Measurements from ENCODE around the gene MPC1. TPM values are rescaled to one million over a fixed set of nuclear protein-coding genes. Genes with fewer than 3 reads are reported as not detected.

Gene MPC1
- total RNA-seq, 3 donors from 2014 or later: 37.4 to 66.9 (median 65.7) TPM

- no peaks in the 10 kb centered on the region for H3K36me3 ChIP-seq
- intact Hi-C loops (cut with DNase I; ENCODE audit: low total_unique reads): loop anchor here (10.0 kb wide), 1 partner anchor 742 kb away; no protein-coding TSS in a partner anchor
Measured at GRCh38 chr6:166417285-166417691, 34.5 kb upstream of the MPC1 start.

GRCh38 chr6:166415833-166416347, 33.1 kb upstream of the MPC1 start:
- no peak for DNase-seq (ENCODE audit: low spot score in 2 of 2)
- no peaks in the 10 kb centered on the region for H3K36me3 ChIP-seq
- no peak overlapping the region for H3K4me3 ChIP-seq
- H3K27me3 ChIP-seq: no peaks in the 10 kb centered on the region
- H3K27ac ChIP-seq: no peak overlapping the region
- intact Hi-C loops (cut with DNase I; ENCODE audit: low total_unique reads): loop anchor here (10.0 kb wide), 1 partner anchor 741 kb away; no protein-coding TSS in a partner anchor
- H3K4me1 ChIP-seq: no peaks in the 10 kb centered on the region
- H3K9me3 ChIP-seq: no peaks in the 10 kb centered on the region
- no peak for TF ChIP-seq POLR2AphosphoS5 (IDR thresholded peaks at IDR 0.05)
- TF ChIP-seq CTCF (IDR thresholded peaks at IDR 0.05): no peak
- TF ChIP-seq POLR2A (IDR thresholded peaks at IDR 0.05): no peak

More at GRCh38 chr6:166417285-166417691, 34.5 kb upstream of the MPC1 start:
- Histone ChIP-seq H3K4me3 (no peak overlapping the region), H3K27ac (no peak overlapping the region), H3K4me1 (no peaks in the 10 kb centered on the region), H3K27me3 (no peaks in the 10 kb centered on the region), H3K9me3 (no peaks in the 10 kb centered on the region)
- no peak for TF ChIP-seq CTCF (IDR thresholded peaks at IDR 0.05)
- TF ChIP-seq POLR2AphosphoS5 (IDR thresholded peaks at IDR 0.05): no peak
- no peak for TF ChIP-seq POLR2A (IDR thresholded peaks at IDR 0.05)
- no peak for DNase-seq (ENCODE audit: low spot score in 2 of 2)

DNA sequence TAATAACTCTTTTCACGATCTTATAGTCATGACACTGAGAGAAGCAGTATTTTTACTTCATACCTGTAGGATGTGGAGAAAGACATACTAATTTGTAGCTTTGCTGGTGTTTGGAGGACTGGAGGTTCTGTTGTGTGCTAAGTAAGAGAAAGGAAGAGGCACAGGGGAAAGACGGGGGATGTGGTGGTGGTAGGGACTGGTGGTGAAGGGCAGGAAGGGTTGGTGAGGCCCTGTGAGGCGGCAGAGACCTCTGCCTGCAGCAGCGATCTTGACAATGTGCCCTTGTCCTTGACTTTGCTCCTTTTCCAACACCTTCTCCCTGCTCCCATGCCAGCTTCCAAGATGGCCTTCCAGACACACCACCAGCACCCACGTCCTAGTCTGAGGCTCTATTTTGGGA, 32.6 kb upstream of the MPC1 start:
- no peaks in the 10 kb centered on the region for H3K27me3 ChIP-seq
- intact Hi-C loops (cut with DNase I; ENCODE audit: low total_unique reads): loop anchor here (10.0 kb wide), 1 partner anchor 741 kb away; no protein-coding TSS in a partner anchor
- no peak overlapping the region for H3K27ac ChIP-seq
- no peaks in the 10 kb centered on the region for H3K4me1 ChIP-seq
- H3K36me3 ChIP-seq: no peaks in the 10 kb centered on the region
- TF ChIP-seq POLR2A (IDR thresholded peaks at IDR 0.05): no peak
- H3K4me3 ChIP-seq: no peak overlapping the region
- H3K9me3 ChIP-seq: no peaks in the 10 kb centered on the region
- no peak for DNase-seq (ENCODE audit: low spot score in 2 of 2)

- Histone ChIP-seq H3K27ac (no peak overlapping the region), H3K4me1 (no peaks in the 10 kb centered on the region), H3K9me3 (no peaks in the 10 kb centered on the region), H3K27me3 (no peaks in the 10 kb centered on the region), H3K4me3 (no peak overlapping the region), H3K36me3 (no peaks in the 10 kb centered on the region)
- intact Hi-C loops (cut with DNase I; ENCODE audit: low total_unique reads): loop anchor here (10.0 kb wide), 1 partner anchor 739 kb away; no protein-coding TSS in a partner anchor
- DNase-seq (ENCODE audit: low spot score in 2 of 2): no peak
- TF ChIP-seq POLR2A (IDR thresholded peaks at IDR 0.05): no peak
- no peak for TF ChIP-seq POLR2AphosphoS5 (IDR thresholded peaks at IDR 0.05)
- no peak for TF ChIP-seq CTCF (IDR thresholded peaks at IDR 0.05)
Measured at GRCh38 chr6:166413491-166413951, 30.8 kb upstream of the MPC1 start.

DNA sequence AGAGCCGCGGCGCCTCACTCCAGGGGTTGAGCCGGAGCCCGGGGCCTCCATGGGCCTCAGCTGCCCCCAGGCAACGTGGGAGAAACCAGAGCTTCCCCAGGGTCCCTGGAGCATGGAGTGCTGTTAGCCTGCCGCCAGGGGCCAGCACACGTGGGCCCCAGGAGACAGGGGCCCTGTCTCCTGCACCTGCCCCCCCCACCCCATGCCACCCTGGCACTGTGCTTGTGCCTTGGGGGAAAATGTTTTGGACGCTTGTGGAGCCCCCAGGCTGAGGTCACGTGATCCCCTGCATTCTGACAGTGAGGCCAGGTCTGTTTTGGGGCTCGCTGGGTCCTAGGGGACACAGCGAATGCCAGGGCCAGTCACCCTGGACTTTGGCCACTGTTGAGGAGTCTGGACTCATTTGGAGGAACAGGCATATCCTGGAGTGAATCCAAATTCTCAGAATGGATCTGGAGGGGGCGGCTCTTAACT, 30.2 kb upstream of the MPC1 start:
- TF ChIP-seq CTCF (IDR thresholded peaks at IDR 0.05) (no peak), POLR2A (IDR thresholded peaks at IDR 0.05) (no peak), POLR2AphosphoS5 (IDR thresholded peaks at IDR 0.05) (no peak)
- Histone ChIP-seq H3K4me3 (no peak overlapping the region), H3K9me3 (no peaks in the 10 kb centered on the region), H3K4me1 (no peaks in the 10 kb centered on the region), H3K36me3 (no peaks in the 10 kb centered on the region), H3K27ac (no peak overlapping the region), H3K27me3 (no peaks in the 10 kb centered on the region)
- intact Hi-C loops (cut with DNase I; ENCODE audit: low total_unique reads): loop anchor here (10.0 kb wide), 1 partner anchor 738 kb away; no protein-coding TSS in a partner anchor
- no peak for DNase-seq (ENCODE audit: low spot score in 2 of 2)

All from breast epithelium (tissue), 4 donors.